Calu3 (cell line): Measurements from ENCODE around the gene TNFRSF18. TPM values are rescaled to one million over a fixed set of nuclear protein-coding genes. Genes with fewer than 3 reads are reported as not detected.

Experiments
- BruUV-seq: library from RNA; stranded (reverse); fragments of 400-500 nt; replicated peaks from 2 replicates; lab custom pipeline; 2021; lab: Mats Ljungman, UMichigan
- CTCF ChIA-PET: fragments of 300-600 bp; sonication (Branson Sonifier 250); formaldehyde crosslinking; loops from one replicate; lab custom pipeline; 2022; ENCODE audit warnings: antibody characterized with exemption; lab: Charles Lee
- DNase-seq: peaks from one replicate; pipeline ENCODE4 v3.0.0; 2022
- H3K27ac Mint-ChIP-seq: one replicate; pipeline ENCODE4 v1.8.0; 2022; ENCODE audit warnings: mixed read lengths; ENCODE audit not compliant: unreplicated experiment
- H3K27me3 Mint-ChIP-seq: one replicate; pipeline ENCODE4 v1.8.0; 2022; ENCODE audit warnings: mixed read lengths; ENCODE audit not compliant: unreplicated experiment
- H3K36me3 Mint-ChIP-seq: one replicate; pipeline ENCODE4 v1.8.0; 2022; ENCODE audit warnings: mild to moderate bottlenecking, moderate library complexity, mixed read lengths; ENCODE audit not compliant: insufficient read depth, unreplicated experiment
- H3K4me1 Mint-ChIP-seq: one replicate; pipeline ENCODE4 v1.8.0; 2022; ENCODE audit warnings: mild to moderate bottlenecking, low read depth, mixed read lengths; ENCODE audit not compliant: unreplicated experiment
- H3K4me3 Mint-ChIP-seq: one replicate; pipeline ENCODE4 v1.8.0; 2022; ENCODE audit warnings: mild to moderate bottlenecking, low read depth, moderate library complexity, mixed read lengths; ENCODE audit not compliant: unreplicated experiment
- H3K9me3 Mint-ChIP-seq: one replicate; pipeline ENCODE4 v1.8.0; 2022; ENCODE audit warnings: low read depth, mixed read lengths; ENCODE audit not compliant: unreplicated experiment
- CTCF ChIP-seq: fragments of 200-600 bp; IDR thresholded peaks from one replicate; pipeline ENCODE4 v1.8.0; 2022; ENCODE audit warnings: antibody characterized with exemption; ENCODE audit not compliant: unreplicated experiment
- intact Hi-C: fragments of 100-400 bp; cut with micrococcal nuclease; formaldehyde crosslinking; loops from one replicate; pipeline ENCODE4 v1.10.0; 2022; ENCODE audit not compliant: unreplicated experiment
- total RNA-seq: library from RNA; stranded (reverse); gene quantifications from 2 replicates; pipeline ENCODE4 v1.2.3, GENCODE V29; 2022

TNFRSF18 gene
- total RNA-seq, 1 experiment from 2014 or later, result not detected

DNA sequence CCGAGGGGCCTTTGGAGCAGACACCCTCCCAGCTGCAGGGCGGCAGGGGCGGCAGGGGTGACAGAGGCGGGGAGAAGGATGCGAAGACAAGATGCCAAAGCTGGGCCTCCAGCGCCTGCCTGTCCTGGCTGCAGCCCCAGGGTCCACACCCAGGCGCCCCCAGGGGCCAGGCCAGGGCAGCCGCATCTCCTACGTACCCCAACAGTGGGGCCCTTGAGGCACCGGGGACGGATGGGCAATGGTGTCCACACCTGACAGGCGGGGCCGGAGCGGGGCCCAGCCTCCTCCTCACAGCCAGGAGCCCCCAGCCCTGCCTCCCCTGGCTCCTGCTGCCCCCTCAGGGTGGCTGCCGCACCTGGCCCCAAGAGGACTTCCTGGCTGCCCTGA, 32.8 kb upstream of the TNFRSF18 start:
- Mint-ChIP-seq H3K9me3 (no peaks in the 10 kb centered on the region), H3K4me1 (no peaks in the 10 kb centered on the region), H3K27ac (peak overlapping the region; percentile 90), H3K4me3 (peak overlapping the region; percentile 63), H3K27me3 (no peaks in the 10 kb centered on the region), H3K36me3 (peaks cover 50% of the 10 kb centered on the region)
- TF ChIP-seq CTCF, result no peak
- no TSS peak for BruUV-seq
- DNase-seq, result no peak
- intact Hi-C loops, result loop anchor here (10.0 kb wide), 1 partner anchor 74 kb away; no protein-coding TSS in a partner anchor
- CTCF ChIA-PET, result no interaction called here

- Mint-ChIP-seq H3K4me3 (peak overlapping the region; percentile 63), H3K27ac (peak overlapping the region; percentile 90), H3K27me3 (no peaks in the 10 kb centered on the region), H3K4me1 (peaks cover 4% of the 10 kb centered on the region), H3K9me3 (no peaks in the 10 kb centered on the region), H3K36me3 (peaks cover 54% of the 10 kb centered on the region)
- CTCF ChIA-PET, result interaction anchor here (1.0 kb wide), 1 partner anchor 165 kb away, joined by 4 read pairs; the partner anchor contains the start of gene RNF223
- DNase-seq, result peak; percentile 41
- BruUV-seq, result no TSS peak
- TF ChIP-seq CTCF, result no peak
- intact Hi-C loops, result loop anchor here (10.0 kb wide), 1 partner anchor 74 kb away; no protein-coding TSS in a partner anchor
Measured at GRCh38 chr1:1238702-1239178, 32.3 kb upstream of the TNFRSF18 start.

DNA sequence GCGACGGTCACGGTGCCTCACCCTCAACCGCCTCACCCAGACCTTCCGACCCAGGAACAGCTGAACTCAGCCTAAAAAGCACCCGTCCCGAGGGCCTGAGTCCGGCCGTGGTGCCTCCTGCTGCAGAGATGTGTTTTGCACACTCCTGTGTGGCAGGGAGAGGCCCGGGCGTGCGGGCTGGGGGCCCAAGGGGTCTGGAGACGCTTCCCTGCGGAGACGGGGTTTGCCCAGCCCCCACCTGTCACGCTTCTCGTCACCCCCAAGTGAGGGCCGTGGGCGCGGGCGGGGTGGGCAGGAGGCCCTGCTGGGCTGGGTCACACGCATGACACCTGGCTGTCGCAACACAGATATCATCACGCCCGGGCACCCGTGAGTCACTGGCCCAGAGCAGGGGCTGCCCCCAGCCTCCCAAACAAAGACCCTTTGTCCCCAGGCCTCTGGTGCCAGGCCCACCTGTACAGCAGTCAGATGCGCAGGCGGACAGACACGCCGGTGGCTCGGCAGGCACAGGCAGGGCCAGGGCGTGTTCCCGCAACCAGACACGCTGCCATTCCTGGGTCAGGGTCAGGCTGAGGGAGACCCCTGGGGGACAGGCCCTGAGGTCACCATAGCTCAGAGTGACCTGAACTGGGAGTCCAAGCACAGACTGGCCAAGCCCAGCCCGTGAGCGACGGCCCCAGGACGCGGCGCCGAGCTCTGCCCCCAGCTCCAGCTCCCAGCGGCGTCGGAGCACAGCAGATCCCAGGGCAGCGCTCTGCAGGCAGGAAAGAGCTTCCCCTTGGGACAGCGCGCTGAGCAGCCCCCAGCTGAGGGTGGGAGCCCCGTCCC, 31.7 kb upstream of the TNFRSF18 start:
- Mint-ChIP-seq H3K4me1 (peaks cover 8% of the 10 kb centered on the region), H3K9me3 (no peaks in the 10 kb centered on the region), H3K27ac (peak overlapping the region; percentile 90), H3K4me3 (peak overlapping the region; percentile 63), H3K27me3 (no peaks in the 10 kb centered on the region), H3K36me3 (peaks cover 54% of the 10 kb centered on the region)
- CTCF ChIA-PET, result interaction anchor here (1.0 kb wide), 1 partner anchor 164 kb away, joined by 4 read pairs; the partner anchor contains the start of gene RNF223
- intact Hi-C loops, result loop anchor here (10.0 kb wide), 1 partner anchor 73 kb away; no protein-coding TSS in a partner anchor
- TF ChIP-seq CTCF, result no peak
- DNase-seq, result peak; percentile 89
- no TSS peak for BruUV-seq

DNA sequence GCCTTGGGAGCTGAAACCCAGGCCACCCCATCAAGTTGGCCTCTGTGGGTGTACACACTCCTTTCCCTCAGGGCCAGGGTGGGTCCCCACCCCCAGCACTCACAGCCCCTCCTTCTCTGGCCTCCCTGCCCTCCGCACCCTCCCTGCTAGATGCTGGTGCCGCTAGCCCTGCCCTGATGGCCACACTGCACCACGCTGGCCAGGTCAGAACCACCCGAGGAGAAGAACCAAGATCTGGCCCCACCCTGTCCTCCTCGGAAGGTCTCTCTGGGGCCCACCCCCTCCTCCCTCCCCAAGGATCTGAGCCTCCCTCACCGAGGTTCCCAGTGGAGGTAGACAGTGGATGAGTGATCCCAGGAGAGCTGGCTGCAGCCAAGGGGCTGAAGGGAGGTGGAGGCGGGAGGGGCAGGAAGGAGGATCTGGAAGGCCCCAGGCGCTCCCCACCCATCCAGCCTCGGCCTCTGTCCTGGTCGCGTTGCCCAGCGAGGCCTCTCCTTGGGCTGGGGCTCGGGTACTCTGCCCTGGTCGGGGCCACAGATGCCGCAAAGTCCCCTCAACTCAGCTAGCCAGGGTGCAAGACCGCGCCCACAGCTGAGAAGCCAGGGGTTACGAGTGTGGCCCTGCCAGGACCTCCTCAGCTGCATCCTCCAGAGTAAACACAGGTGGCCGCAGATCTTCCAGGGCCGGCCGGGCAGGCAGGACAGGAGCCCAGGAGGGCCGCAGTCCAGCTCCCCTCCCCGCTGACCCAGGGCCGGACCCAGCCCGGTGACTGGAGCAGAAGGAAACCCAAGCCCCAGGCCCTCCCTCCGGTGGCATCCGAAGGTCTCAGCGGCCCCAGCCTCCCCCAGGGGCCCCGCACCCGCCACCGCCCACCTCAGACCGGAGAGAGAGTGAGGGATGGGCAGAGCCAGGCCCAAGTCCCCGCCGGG, 30.8 kb upstream of the TNFRSF18 start:
- DNase-seq, result peak; percentile 46
- TF ChIP-seq CTCF, result no peak
- peaks cover 54% of the 10 kb centered on the region for H3K36me3 Mint-ChIP-seq
- no peaks in the 10 kb centered on the region for H3K27me3 Mint-ChIP-seq
- H3K4me1 Mint-ChIP-seq, result peaks cover 8% of the 10 kb centered on the region
- intact Hi-C loops, result loop anchor here (10.0 kb wide), 1 partner anchor 72 kb away; no protein-coding TSS in a partner anchor
- BruUV-seq, result no TSS peak
- CTCF ChIA-PET, result interaction anchor here (0.6 to 1.0 kb wide), 2 partner anchors 111 to 163 kb away, joined by 4 read pairs; partner anchors contain the start of gene RNF223
- peak overlapping the region; percentile 44 for H3K27ac Mint-ChIP-seq
- H3K4me3 Mint-ChIP-seq, result peak overlapping the region; percentile 63
- no peaks in the 10 kb centered on the region for H3K9me3 Mint-ChIP-seq
